ENCODE measurements around the gene PRM1.

PRM1 gene, protein sequence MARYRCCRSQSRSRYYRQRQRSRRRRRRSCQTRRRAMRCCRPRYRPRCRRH

DNA sequence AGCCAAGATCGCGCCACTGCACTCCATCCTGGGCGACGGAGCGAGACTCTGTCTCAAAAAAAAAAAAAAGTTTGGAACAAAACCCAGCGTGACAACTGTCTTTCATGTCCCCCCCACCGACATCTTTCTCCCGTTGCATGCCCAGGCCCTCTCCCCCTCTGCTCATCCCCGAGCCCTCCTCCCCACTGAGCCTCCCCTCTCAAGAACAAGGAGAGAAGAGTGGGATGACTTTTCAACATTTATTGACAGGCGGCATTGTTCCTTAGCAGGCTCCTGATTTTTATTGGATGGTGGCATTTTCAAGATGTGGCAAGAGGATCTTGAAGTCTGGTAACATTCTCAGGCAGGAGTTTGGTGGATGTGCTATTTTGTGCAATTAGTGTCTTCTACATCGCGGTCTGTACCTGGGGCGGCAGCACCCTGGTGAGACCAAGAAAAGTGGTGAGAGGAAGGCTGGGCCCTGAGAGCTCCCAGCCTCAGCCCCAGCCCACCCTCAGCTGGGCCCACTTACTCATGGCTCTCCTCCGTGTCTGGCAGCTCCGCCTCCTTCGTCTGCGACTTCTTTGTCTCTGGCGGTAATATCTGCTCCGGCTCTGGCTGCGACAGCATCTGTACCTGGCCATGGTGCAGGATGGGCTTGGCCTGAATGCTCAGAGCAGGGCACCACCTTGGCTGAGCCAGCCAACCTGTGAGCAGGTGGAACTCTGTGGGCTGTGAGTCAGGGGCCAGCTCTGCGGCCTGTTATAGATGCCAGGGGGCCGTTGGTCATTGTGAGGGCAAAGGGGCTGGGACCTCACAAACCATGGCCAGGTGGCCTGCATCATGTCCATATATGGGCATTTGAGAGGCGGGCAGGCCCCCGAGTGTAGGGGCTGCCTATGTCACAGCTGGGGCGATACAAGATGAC is at the start of gene PRM1:
PRM1 (minus strand) TSS at position 715 of the 907 bp plus-strand sequence; CDS start at position 623, 92 bp downstream.
- no peak for DNase-seq

DNA sequence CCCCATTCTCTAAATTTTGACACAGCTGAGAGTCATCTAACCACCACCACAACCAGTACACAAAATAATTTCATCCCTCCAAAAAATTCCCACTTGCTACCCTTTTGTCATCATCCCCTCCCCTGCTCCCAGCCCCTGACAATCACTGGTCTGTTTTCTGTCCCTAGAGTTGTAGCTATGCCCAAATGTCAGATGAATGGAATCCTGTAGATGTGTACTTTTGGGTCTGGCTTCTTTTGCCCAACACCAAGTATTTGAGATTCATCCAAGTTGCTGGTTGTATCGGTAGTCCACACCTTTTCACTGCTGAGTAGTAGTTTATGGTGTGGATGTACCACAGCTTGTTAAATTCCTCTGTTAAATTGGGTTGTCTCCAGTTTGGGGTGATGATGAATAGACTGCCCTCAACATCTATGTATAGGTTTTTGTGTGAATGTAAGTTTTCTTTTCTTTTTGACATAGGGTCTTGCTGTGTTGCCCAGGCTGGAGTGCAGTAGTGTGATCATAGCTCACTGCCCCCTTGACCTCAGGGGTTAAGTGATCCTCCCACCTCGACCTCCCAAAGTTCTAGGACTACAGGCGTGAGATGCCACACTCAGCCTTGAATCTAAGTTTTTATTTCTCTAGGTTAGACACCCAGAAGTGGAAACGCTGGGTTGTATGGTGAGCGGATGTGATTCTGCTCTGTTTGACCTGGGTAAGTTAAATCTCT is 49.6 kb upstream of the PRM1 start:
- no peak for DNase-seq

DNA sequence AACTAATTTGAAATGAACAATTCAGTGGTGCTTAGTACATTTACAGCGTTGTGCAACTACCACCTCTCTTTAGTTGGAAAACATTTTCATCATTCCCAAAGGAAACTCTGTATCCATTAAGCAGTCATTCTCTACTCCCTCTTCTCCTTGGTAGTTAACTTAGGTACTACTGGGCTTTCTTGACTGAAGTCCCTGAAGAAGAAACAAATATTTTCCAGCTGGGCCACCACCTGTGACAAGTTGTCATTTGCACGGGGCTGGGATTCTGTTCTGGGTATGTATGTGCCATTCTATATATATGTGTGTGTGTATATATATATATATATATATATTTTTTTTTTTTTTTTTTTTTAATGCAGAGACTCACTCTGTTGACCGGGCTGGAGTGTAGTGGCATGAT is 48.8 kb upstream of the PRM1 start:
- DNase-seq, result no peak

DNA sequence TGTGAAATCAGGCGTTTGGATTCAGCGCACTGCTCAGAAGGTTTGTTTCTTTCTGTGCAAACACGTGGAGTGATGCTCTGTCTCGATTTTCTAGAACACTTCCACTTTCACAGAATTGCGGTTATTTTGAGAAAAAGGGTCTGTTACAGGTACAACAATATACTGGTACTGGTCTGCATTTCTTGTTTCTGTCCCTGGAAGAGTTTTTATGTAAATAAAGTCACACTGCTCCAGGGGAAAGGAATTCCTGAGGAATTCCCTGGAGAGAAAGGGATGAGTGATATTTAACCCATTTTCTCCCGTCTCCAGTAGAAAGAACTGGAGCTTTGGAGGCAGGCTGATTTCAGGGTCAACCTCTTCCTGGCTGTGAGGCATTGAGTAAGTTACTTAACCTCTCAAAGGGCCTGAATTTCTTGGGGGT is 48.0 kb upstream of the PRM1 start:
- DNase-seq, result no peak

DNA sequence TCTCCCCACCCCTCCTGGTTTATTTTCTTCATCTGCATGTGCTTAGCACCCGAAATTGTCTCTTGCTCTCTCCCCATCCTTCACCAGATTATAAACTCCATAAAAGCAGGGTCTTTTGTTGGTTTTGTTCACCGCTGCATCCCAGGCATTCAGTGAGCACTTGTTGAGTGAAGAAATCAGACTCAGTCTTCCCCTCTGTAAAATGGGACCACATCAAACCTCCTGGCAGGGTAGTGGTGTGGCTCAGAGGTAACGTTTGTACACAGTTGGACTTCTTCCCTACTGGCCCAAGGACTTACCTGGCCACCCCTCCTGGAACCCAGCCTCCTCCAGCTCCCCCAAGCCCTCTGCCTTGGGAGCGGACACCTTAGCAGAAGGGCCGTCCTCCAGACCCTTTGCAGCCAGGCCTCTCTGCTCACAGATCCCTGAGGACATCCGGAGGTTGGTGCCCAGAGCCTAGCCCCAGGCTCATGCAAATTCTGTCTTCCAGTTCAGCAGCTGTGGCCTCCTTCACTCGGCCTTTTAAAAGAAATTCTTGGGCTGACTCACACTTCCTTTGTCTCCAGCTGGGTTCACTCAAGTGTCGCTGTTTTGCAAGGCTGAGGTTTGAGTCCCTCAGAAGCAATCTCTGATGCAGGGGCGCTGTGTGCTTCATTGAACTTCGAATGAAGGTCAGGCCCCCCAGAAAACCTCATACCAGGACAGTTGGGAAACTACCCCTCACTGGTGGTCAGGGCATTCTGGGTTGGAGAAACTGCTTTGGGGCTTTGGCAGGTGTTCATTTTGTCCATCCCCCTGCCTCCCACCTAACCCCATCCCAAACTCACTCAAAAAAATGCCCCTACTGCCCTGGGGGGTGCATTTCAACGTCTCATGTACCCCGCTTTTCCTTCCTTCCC is 47.3 kb upstream of the PRM1 start:
- DNase-seq, result no peak

DNA sequence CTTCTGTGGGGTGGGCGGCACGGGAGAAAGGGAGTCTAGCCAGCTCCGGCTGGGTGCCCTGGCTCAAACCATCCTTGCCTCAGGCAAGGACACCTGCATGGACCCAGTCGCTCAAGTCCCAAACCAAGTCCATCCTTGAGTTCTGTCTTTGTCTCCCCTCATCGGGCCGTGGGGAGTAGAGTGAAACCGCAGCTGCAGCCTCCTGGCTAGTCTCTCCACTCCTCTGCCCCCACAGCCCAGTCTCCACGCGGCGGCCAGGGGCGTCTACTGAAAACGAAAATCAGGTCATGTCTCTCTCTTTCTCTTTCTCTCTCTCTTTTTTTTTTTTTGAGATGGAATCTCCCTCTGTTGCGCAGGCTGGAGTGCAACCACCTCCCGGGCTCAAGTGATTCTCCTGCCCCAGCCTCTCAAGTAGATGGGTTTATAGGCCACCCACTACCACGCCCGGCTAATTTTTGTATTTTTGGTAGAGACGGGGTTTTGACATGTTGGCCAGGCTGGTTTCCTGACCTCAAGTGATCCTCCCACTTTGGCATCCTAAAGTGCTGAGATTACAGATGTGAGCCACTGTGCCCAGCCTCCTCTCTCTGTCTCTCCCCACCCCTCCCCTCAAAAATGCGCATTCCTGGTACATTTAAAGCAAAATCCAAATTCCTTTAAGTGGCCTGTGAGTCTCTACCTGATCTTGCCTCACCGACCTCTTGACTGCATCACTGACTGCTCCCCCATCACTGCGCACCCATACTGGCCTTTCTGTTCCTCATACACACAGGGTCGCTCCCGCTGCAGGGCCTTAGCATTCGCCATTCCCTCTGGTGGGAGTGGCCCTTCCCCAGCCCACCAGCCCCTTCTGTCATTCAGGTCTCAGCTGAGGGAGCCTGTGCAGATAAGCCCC is 46.4 kb upstream of the PRM1 start:
- no peak for DNase-seq

DNA sequence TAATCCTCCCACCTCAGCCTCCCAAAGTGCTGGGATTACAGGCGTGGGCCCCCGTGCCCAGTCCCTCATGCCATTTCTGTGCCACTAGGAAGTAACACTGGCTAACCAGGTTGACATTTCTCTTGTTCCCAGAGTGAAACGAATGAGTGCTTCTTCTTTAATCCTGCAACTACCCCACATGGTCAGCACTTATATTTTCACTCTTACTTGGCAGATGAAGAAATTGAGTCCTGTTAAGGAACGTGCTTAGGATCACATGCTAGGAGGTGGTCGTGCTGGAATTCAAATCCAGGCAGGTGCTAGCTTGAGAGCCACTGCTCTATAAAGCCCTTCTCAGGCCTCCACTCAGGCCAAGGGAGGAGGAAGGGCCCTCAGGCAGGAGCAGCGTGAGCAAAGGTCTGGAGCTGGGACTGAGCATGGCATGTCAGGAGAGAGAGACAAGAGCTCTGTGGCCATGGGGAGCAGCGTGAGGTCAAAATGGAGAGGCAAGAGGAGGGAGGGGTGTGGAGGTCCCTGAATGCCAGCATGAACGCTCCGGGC is 45.7 kb upstream of the PRM1 start:
- DNase-seq, result no peak

DNA sequence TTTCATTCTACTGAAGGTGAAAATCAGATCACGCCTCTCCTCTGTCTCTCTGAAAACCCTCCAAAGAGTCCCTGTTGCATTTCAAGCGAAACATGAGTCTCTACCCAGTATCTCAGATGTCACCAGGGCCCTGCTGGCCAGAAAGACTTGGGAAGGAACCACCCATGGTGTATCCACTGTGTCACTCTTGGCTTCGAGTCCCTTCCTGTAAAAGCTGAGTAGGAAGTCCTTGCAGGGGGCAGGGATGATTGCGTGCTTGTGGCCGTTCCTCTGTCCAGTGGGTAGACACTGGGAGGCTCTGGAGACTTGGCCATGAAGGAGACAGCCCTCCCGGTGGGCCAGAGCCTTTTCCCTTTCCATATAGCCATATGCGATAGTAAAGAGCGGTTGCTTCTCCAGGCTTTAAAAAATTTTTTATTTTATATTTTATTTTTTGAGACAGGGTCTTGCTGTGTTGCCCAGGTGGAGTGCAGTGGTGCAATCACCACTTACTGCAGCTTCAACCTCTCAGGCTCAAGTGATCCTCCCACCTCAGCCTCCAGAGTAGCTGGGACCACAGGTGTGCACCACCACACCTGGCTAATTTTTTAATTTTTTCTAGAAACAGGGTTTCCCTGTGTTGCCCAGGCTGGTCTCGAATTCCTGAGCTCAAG is 45.1 kb upstream of the PRM1 start:
- no peak for DNase-seq

DNA sequence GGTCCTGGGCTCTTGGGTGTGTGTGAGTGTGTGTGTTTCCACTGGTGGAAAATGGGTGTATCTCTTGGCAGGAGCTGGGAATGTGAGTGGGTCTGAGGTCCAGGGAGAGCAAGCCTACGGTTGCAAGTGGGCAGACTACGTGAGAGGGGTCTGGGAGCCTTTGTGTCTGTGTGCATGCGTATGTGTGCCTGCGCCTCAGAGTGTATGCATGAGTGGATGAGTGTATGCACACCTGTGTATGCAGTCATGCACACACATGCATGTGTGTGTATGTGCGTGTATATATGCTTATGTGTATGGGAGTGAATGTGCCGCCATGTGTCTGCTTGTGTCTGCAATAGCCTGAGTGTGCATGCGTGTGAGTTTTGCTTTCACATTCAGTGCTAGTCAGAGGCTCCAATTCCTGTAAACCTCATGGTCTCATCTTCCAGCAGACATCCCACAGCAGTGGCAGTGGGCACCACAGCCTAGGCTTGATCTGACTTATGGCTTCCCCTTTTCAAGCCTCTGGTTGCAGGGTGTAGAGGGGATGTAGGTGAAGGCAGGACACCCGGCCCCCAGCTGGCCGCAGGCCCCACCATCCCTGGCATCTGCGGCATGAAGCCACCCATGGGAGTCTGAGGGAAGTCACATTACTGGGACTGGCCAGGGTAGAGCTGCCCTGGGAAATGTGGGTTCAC is 44.4 kb upstream of the PRM1 start:
- no peak for DNase-seq

DNA sequence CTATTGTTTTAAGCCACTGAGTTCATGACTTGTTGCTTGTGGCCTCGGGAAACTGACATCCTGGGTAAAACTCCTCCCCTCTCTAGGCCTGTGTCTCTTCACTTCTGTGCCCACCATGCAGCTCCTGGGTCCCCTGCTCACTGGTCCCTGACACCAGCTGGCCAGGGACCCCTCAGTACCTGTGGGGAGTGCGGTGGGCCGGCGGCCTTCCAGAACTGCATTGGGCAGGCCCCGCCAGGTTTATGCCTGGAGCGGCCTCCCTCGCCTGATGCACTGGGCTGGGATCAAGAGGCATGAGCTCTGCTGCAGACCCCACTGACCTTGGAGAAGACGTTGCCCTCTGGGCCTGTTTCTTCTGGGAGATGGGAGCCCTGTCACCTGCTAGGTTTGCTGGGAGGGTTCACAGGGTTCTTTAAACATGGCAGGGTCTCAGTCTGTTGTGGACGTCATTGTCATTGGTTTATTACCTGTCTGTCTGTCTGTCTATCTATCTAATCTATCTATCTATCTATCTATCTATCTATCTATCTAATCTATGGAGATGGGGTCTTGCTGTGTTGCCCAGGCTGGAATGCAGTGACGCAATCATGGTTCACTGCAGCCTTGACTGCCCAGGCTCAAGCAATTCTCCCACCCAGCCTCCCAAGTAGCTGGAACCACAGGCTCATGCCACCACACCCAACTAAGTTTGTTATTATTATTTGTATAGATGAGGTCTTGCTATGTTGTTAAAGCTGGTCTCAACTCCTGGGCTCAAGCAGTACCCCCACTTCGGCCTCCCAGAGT is 42.6 kb upstream of the PRM1 start:
- DNase-seq, result no peak

DNA sequence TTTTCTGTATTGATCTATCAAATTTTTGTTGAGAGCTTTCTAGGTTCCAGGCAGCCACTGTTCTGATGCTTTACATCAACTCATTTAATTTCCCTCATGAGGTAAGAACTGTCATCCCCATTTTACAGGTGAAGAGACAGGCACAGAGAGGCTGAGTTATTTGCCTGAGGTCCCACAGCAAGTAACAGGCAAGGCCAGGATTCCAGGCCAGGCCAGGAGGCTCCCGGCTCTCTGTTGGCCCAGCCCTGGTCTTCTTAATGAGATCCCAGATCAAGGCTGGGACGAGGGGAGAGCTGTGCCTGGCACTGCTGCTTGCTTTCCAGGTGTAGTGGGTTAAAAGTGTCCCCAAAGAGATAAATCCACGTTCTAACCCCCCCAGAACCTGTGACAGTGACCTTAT is 41.7 kb upstream of the PRM1 start:
- no peak for DNase-seq

DNA sequence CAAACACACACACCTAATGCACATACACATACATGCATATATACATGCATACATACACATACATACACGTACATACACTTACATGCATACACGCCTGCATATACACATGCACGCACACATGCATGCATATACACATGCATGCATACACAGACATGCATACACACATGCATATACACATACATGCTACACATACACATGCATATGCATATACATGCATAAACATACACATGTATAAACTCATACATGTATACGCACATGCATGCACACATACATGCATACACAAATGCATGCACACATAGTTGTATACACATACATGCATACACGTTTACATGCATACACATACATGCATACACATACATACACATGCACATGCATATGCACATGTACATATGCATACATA is 40.5 kb upstream of the PRM1 start:
- DNase-seq, result no peak

DNA sequence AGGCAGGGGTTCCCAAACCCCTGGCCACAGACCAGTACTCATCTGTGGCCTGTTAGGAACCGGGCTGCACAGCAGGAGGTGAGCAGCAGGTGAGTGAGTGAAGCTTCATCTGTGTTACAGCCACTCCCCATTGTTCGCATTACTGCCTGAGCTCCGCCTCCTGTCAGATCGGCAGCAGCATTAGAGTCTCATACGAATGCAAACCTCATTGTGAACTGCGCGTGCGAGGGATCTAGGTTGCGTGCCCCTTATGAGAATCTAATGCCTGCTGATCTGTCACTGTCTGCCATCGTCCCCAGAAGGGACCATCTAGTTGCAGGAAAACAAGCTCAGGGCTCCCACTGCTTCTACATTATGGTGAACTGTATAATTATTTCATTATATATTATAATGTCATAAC is 39.0 kb upstream of the PRM1 start:
- DNase-seq, result no peak

DNA sequence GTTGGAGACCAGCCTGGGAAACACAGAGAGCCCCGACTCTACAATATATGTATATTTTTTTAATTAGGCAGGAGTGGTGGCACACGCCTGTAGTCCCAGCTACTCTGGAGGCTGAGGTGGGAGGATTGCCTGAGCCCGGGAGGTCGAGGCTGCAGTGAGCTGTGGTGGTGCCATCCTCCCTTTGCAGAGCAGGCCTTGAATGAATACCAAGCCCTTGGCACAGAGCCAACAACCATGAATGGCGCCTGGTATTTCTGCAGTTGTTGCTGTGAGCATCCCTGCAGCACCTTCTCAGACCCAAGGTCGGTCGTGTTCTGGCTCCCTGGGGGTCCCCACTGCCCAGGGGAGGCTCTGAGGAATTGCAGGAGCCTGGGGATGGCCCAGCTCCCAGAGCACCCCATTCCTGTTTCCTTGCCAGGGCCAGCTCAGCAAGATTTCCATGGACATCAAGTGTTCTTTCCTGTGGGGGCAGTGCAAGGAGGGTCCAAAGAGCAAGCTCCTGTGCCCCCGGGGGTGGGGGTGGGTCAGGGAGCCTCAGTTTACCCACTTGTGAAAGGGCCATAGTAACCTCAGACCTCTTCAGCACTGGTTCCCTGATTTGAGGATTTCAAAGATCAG is 38.5 kb upstream of the PRM1 start:
- DNase-seq, result no peak

DNA sequence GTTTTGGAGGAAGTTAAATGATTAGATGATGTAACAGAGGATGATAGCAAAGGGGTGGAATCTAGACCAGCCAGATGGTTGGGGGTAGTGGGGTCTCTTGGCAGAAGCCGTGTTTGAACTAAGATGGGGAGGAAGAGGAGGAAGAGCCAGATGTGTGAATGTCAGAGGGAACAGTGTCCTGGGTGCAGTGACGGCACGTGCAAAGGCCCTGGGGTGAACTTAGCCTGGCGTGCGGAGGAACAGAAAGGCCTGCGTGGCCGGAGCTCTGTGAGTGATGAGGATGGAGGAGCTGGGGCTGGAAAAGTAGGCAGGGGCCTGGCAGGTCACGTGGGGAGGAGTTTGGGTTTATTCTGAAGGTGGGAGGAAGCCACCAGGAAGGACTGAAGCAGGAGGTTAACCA is 37.7 kb upstream of the PRM1 start:
- no peak for DNase-seq

DNA sequence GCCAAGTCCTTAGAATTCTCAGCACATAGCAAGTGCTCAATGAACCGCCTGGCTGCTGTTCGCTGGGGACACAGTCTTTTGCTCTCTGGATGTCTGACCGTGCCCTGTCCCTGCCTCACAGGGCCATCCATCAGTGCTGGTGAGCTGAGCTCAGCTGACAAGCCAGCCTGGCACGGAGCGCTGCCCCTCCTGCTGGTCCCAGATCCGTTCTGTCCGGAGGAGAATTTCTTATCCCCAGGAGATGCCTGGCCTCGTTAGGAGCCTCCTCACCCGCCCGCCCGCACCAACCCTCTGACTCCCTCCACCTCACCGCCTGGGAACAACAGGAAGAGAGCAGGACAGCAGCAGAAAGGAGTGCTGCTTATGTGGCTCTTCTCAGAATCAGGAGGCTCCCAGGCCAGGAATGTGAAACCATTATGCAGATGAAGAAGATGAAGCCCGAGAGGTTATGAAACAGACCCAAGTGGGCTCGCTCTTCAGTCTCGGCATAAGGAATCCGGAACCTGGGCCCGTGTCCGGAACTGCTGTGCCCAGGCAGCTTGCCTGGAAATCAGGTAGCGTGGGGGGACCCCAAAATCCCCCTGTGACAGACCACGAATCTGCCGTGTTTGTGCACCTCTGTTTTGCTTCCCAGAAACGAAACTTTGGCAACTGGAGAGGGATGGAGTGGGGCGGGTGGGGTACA is 35.3 kb upstream of the PRM1 start:
- DNase-seq, result no peak

DNA sequence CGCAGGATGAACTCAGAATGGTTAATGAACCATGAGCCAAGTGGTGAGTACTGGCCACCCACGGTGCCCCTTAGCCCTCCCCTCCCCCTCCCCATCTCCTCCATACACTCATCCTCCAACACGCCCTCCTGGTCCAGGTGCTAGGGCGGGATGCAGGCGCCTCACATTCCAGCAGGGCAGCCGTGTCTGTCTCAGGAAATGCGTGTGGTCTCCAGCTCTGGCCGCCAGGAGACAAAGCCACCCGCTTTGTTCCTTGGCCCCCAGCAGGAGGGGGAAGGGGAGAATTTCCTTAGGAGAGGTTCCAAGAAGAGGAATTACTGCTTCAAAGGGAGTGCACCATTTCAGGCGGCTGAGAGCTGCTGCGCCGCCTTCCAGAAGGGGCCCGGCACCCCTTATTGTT is 34.4 kb upstream of the PRM1 start:
- DNase-seq, result no peak

DNA sequence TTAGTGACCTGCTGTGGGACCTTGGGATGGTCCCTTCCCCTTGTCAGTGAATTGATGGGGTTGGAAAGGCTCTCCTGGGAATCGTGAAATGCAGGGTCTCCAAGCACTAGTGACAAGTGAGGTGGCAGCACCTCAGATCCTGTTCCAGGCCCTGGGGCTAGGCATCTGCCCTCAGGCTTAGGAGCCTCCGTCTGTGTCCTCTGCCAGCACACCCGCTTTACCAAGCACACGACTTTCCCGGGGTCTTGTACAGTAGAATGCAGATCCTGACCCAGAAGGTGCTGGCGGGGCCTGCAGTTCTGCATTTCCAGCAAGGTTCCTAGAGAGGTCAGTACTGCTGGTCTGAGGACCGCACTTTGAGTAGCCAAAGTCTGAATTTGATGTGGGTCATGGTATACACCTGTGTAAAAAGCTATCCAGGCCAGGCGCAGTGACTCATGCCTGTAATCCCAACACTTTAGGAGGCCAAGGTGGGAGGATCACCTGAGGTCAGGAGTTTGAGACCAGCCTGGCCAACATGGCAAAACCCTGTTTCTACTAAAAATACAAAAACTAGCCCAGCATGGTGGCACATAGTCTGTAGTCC is 33.3 kb upstream of the PRM1 start:
- DNase-seq, result no peak

Measured in NCI-H1092 (cell line).